HepG2 (cell line): Measurements from ENCODE around the gene MICALL2. TPM values are rescaled to one million over a fixed set of nuclear protein-coding genes. Genes with fewer than 3 reads are reported as not detected.

Experiments used
- KMT2A ChIP-seq: sonication (generic); formaldehyde crosslinking; IDR thresholded peaks from 2 replicates; pipeline ENCODE4 v1.4.0; 2020; ENCODE audit warnings: missing genetic modification reagents
- SMAD3 ChIP-seq: sonication (generic); formaldehyde crosslinking; IDR thresholded peaks from 2 replicates; pipeline ENCODE4 v1.4.0; 2020; ENCODE audit warnings: missing genetic modification reagents
- ZNF143 ChIP-seq: sonication (generic); formaldehyde crosslinking; IDR thresholded peaks from 2 replicates; pipeline ENCODE4 v1.4.0; 2020; ENCODE audit warnings: missing genetic modification reagents
- ZNF17 ChIP-seq: sonication (generic); formaldehyde crosslinking; IDR thresholded peaks from 2 replicates; pipeline ENCODE4 v1.5.0; 2020; ENCODE audit warnings: mild to moderate bottlenecking, missing genetic modification reagents
- ZNF235 ChIP-seq: sonication (generic); formaldehyde crosslinking; IDR thresholded peaks from 2 replicates; pipeline ENCODE4 v1.8.1; 2023; ENCODE audit warnings: mild to moderate bottlenecking, missing genetic modification reagents, borderline replicate concordance
- ZNF558 ChIP-seq: sonication (generic); formaldehyde crosslinking; IDR thresholded peaks from 2 replicates; pipeline ENCODE4 v1.9.0; 2022; ENCODE audit warnings: mild to moderate bottlenecking, missing genetic modification reagents, borderline replicate concordance
- ZNF609 ChIP-seq: sonication (generic); formaldehyde crosslinking; IDR thresholded peaks from 2 replicates; pipeline ENCODE4 v1.4.0; 2020; ENCODE audit warnings: mild to moderate bottlenecking, missing genetic modification reagents, borderline replicate concordance
- ZNF7 ChIP-seq: IDR thresholded peaks from 2 replicates; pipeline ENCODE4 v1.6.1; 2016; ENCODE audit warnings: missing biosample characterization, missing genetic modification reagents
- ZNF891 ChIP-seq: sonication (generic); formaldehyde crosslinking; IDR thresholded peaks from 2 replicates; pipeline ENCODE4 v1.5.0; 2020; ENCODE audit warnings: mild to moderate bottlenecking, missing genetic modification reagents
- polyA plus RNA-seq, 8 experiments: library from polyadenylated mRNA; depleted of rRNA in 3 of 8; stranded (reverse) in 7 of 8; unstranded in 1 of 8; fragments of >200 nt; fragmentation: Illumina TruSeq in 4 of 8; extraction: Trizol in 4 of 8; gene quantifications; 2 replicates each; pipeline versions ENCODE4 v1.2.1 to v1.2.3, GENCODE V29; 2011 to 2016; ENCODE audit warnings: low read depth in 4 of 8, missing spikeins in 1 of 8, mixed read lengths in 1 of 8; ENCODE audit not compliant: insufficient read depth in 1 of 8
- total RNA-seq, 5 experiments: library from RNA; depleted of rRNA; stranded (reverse); fragments of >200 nt; fragmentation: Illumina TruSeq; extraction: Trizol; gene quantifications; 2 replicates each; pipeline ENCODE4 v1.2.3, GENCODE V29; 2016; ENCODE audit warnings: low read depth in 1 of 5
- TF ChIP-seq, protein P1 (sequence below): sonication (generic); IDR thresholded peaks from 2 replicates; pipeline ENCODE4 v1.6.1; 2016; ENCODE audit warnings: low read depth, borderline replicate concordance

Gene MICALL2
- total and polyA plus RNA-seq, 2 of the 13 experiments (the other 11 are each of a cell fraction or from before 2014, with no cell fraction given) = 5.8 to 12.4 TPM

DNA sequence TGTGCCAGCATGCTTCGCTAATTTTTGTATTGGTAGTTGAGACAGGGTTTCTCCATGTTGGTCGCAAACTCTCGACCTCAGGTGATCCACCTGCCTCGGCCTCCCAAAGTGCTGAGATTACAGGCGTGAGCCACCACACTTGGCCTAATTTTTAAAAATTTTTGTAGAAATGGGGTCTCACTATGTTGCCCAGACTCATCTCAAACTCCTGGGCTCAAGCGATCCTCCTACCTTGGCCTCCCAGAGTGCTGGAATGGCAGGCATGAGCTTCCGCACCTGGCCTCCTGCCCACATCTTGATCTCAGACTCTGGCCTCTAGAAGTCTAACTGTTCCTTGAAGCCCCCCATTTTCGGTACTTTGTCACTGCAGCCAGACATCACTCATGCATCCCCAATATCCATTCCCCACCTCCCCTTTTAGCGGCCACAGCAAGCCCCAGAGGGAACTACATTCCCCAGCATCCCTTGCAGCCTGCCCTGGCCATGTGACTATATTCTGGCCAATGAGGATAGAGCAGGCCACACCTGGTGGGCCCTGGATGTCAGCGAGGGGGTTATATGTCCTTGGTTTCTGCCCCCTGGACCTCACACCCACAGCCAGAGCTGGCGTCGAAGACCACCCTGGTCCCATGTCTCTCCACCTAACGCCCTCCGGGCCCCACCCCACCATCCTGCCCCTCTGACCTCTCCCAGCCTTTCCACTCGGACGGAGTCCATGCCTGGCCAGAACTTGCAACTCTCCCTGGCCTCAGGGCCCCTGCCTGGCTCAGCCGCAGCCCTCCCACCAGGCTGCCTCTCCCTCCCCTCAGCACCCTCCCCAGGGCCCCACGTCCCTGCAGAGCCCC is 33.8 kb downstream of the MICALL2 start (continued):
- TF ChIP-seq SMAD3 (CRISPR knock-in tag) (no peak), ZNF143 (CRISPR knock-in tag) (peak; percentile 95), ZNF17 (CRISPR knock-in tag) (no peak), ZNF7 (CRISPR knock-in tag) (no peak), ZNF558 (CRISPR knock-in tag) (no peak), KMT2A (no peak), ZNF235 (no peak), ZNF891 (CRISPR knock-in tag) (no peak), ZNF609 (CRISPR knock-in tag) (no peak)
- TF ChIP-seq, protein P1, sequence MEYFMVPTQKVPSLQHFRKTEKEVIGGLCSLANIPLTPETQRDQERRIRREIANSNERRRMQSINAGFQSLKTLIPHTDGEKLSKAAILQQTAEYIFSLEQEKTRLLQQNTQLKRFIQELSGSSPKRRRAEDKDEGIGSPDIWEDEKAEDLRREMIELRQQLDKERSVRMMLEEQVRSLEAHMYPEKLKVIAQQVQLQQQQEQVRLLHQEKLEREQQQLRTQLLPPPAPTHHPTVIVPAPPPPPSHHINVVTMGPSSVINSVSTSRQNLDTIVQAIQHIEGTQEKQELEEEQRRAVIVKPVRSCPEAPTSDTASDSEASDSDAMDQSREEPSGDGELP = peak; percentile 52; the same call in 1 of the 2 replicates
